CD4-positive, alpha-beta T cell (primary cell): ENCODE results near the gene SNAP29. TPM values are rescaled to one million over a fixed set of nuclear protein-coding genes. Genes with fewer than 3 reads are reported as not detected.

Experiments
- ATAC-seq: fragments of 200-7000 bp; cut with Tn5 transposase; one replicate; pipeline ENCODE4 v1.10.0; 2022; ENCODE audit warnings: mild to moderate bottlenecking; ENCODE audit not compliant: poor library complexity
- CTCF ChIA-PET: fragments of 350-600 bp; sonication (Branson Sonifier 250); formaldehyde crosslinking; loops from one replicate; lab custom pipeline; 2021; ENCODE audit warnings: antibody characterized with exemption, inconsistent platforms; lab: Charles Lee
- POLR2A ChIA-PET: fragments of 350-600 bp; sonication (Branson Sonifier 250); formaldehyde crosslinking; loops from one replicate; lab custom pipeline; 2021; ENCODE audit warnings: antibody characterized with exemption, inconsistent platforms; lab: Charles Lee
- DNase-seq, 14 experiments: peaks; one replicate each; pipeline ENCODE4 v3.0.0-alpha.2; 2013 to 2020; ENCODE audit warnings: mixed read lengths in 2 of 14
- H3K27ac ChIP-seq, 2 donors: one replicate each; pipeline versions ENCODE4 v1.5.1 to v1.7.0; 2013; ENCODE audit warnings: low read length in 2 of 2, low read depth in 1 of 2, mild to moderate bottlenecking in 1 of 2
- H3K27me3 ChIP-seq, 2 experiments: 1 replicate in 1 of 2; 2 replicates in 1 of 2; pipeline versions ENCODE4 v1.6.1 to v1.7.0; 2013; ENCODE audit warnings: low read length in 2 of 2, control low read depth in 1 of 2, mild to moderate bottlenecking in 1 of 2, moderate library complexity in 1 of 2; ENCODE audit not compliant: insufficient read depth in 2 of 2, control insufficient read depth in 1 of 2
- H3K36me3 ChIP-seq: one replicate; pipeline ENCODE4 v1.6.1; 2013; ENCODE audit warnings: low read length, control low read depth; ENCODE audit not compliant: insufficient read depth
- H3K4me1 ChIP-seq: one replicate; pipeline ENCODE4 v1.6.1; 2013; ENCODE audit warnings: low read length, control low read depth; ENCODE audit not compliant: insufficient read depth
- H3K4me3 ChIP-seq: one replicate; pipeline ENCODE4 v1.5.1; 2013; ENCODE audit warnings: mild to moderate bottlenecking, low read length, moderate library complexity
- H3K9me3 ChIP-seq, 2 experiments: 1 replicate in 1 of 2; 2 replicates in 1 of 2; pipeline versions ENCODE4 v1.6.1 to v1.7.0; 2013; ENCODE audit warnings: low read length in 2 of 2, mild to moderate bottlenecking in 2 of 2, control low read depth in 1 of 2, moderate library complexity in 1 of 2; ENCODE audit not compliant: control insufficient read depth in 1 of 2, insufficient read depth in 1 of 2
- H3K27ac Mint-ChIP-seq: one replicate; pipeline ENCODE4 v1.8.0; 2020; ENCODE audit warnings: mixed read lengths
- H3K27me3 Mint-ChIP-seq: one replicate; pipeline ENCODE4 v1.8.0; 2021; ENCODE audit warnings: mixed read lengths
- H3K36me3 Mint-ChIP-seq: one replicate; pipeline ENCODE4 v1.8.0; 2021; ENCODE audit warnings: low read depth, mixed read lengths
- H3K4me1 Mint-ChIP-seq: one replicate; pipeline ENCODE4 v1.8.0; 2021; ENCODE audit warnings: low read depth, mixed read lengths
- H3K4me3 Mint-ChIP-seq: one replicate; pipeline ENCODE4 v1.8.0; 2020; ENCODE audit warnings: mild to moderate bottlenecking, mixed read lengths
- H3K9me3 Mint-ChIP-seq: one replicate; pipeline ENCODE4 v1.8.0; 2020; ENCODE audit warnings: mixed read lengths
- CTCF ChIP-seq: fragments of 200-600 bp; IDR thresholded peaks from one replicate; pipeline ENCODE4 v1.8.0; 2022; ENCODE audit warnings: antibody characterized with exemption, mild to moderate bottlenecking
- intact Hi-C, 2 experiments: fragments of 100-400 bp; cut with DNase I in 1 of 2; cut with micrococcal nuclease in 1 of 2; formaldehyde crosslinking; loops; one replicate each; pipeline versions ENCODE4 v1.15.1 to v1.9.0; 2023 to 2025; cut with DNase I, micrococcal nuclease
- total RNA-seq, 174 experiments: library from RNA in 2 of 174; stranded (reverse) in 2 of 174; gene quantifications; one replicate each; pipeline ENCODE4 v1.2.3 and lab custom pipeline; 2021 to 2026

Gene SNAP29
- total RNA-seq, 2 experiments from 2014 or later, result 13.7 to 15.1 TPM

- CTCF ChIA-PET, result no interaction called here
- Mint-ChIP-seq H3K27ac (no peak overlapping the region), H3K27me3 (no peaks in the 10 kb centered on the region), H3K36me3 (peaks cover 87% of the 10 kb centered on the region), H3K4me3 (no peak overlapping the region), H3K4me1 (peaks cover 13% of the 10 kb centered on the region), H3K9me3 (no peaks in the 10 kb centered on the region)
- Histone ChIP-seq H3K4me1 (no peaks in the 10 kb centered on the region), H3K27ac (no peak overlapping the region), H3K4me3 (no peak overlapping the region), H3K27me3 (no peaks in the 10 kb centered on the region), H3K9me3 (no peaks in the 10 kb centered on the region), H3K36me3 (peaks cover 77% of the 10 kb centered on the region)
- POLR2A ChIA-PET, result no interaction called here
- intact Hi-C loops, result loop anchor here in 1 of 2 experiments (5.0 kb wide), 1 partner anchor 103 kb away; the partner anchor contains the start of gene CRKL
- no peak for TF ChIP-seq CTCF
- DNase-seq, result no peak
- no peak for ATAC-seq
Measured at GRCh38 chr22:20814221-20814808, 44.5 kb upstream of the SNAP29 start.

GRCh38 chr22:20815477-20816050, 43.2 kb upstream of the SNAP29 start:
- TF ChIP-seq CTCF, result no peak
- H3K9me3 ChIP-seq, result no peaks in the 10 kb centered on the region
- Mint-ChIP-seq H3K27me3 (no peaks in the 10 kb centered on the region), H3K4me1 (peaks cover 10% of the 10 kb centered on the region), H3K27ac (no peak overlapping the region), H3K9me3 (no peaks in the 10 kb centered on the region), H3K4me3 (no peak overlapping the region), H3K36me3 (peaks cover 87% of the 10 kb centered on the region)
- intact Hi-C loops, result no loop called here
- no peaks in the 10 kb centered on the region for H3K27me3 ChIP-seq
- ATAC-seq (no peak), DNase-seq (no peak)
- no peak overlapping the region for H3K27ac ChIP-seq
- CTCF ChIA-PET, result no interaction called here
- no peaks in the 10 kb centered on the region for H3K4me1 ChIP-seq
- POLR2A ChIA-PET, result no interaction called here
- peaks cover 80% of the 10 kb centered on the region for H3K36me3 ChIP-seq
- H3K4me3 ChIP-seq, result no peak overlapping the region

- Mint-ChIP-seq H3K27ac (no peak overlapping the region), H3K27me3 (no peaks in the 10 kb centered on the region), H3K36me3 (peaks cover 81% of the 10 kb centered on the region), H3K4me1 (peaks cover under 1% of the 10 kb centered on the region), H3K9me3 (no peaks in the 10 kb centered on the region), H3K4me3 (no peak overlapping the region)
- no peak for ATAC-seq
- ChIA-PET POLR2A (no interaction called here), CTCF (no interaction called here)
- Histone ChIP-seq H3K27me3 (no peaks in the 10 kb centered on the region), H3K4me1 (no peaks in the 10 kb centered on the region), H3K36me3 (peaks cover 84% of the 10 kb centered on the region), H3K9me3 (no peaks in the 10 kb centered on the region), H3K4me3 (no peak overlapping the region), H3K27ac (no peak overlapping the region)
- no peak for DNase-seq
- no peak for TF ChIP-seq CTCF
- intact Hi-C loops, result no loop called here
Measured at GRCh38 chr22:20816559-20816958, 42.2 kb upstream of the SNAP29 start.
